ENCODE measurements around the gene ENOX1. TPM values are rescaled to one million over a fixed set of nuclear protein-coding genes. Genes with fewer than 3 reads are reported as not detected.

Gene ENOX1
- total RNA-seq, 3 donors from 2014 or later (not counting 1 experiment from before 2014, with no cell fraction given), result not detected

GRCh38 chr13:43569658-43570057 is 217.1 kb downstream of the ENOX1 start:
- H3K9me3 Mint-ChIP-seq, result no peaks in the 10 kb centered on the region
- peaks cover 0 to 2% of the 10 kb centered on the region in 2 donors for H3K4me1 Mint-ChIP-seq
- Histone ChIP-seq H3K36me3 (ENCODE audit: control insufficient read depth, insufficient read depth, low read length) (no peaks in the 10 kb centered on the region), H3K4me1 (ENCODE audit: control insufficient read depth, insufficient read depth, low read length) (no peaks in the 10 kb centered on the region), H3K27ac (ENCODE audit: low read length) (no peak overlapping the region), H3K9me3 (ENCODE audit: control insufficient read depth, insufficient read depth, low read length) (no peaks in the 10 kb centered on the region), H3K4me3 (ENCODE audit: low read length) (no peak overlapping the region), H3K27me3 (ENCODE audit: control insufficient read depth, insufficient read depth, low read length) (no peaks in the 10 kb centered on the region)
- DNase-seq, result no peak
- 87% methylated on average over 1 of the region's 2 CpGs for WGBS (ENCODE audit: insufficient coverage)
- H3K27me3 Mint-ChIP-seq (ENCODE audit: low read depth in 2 of 2), result peaks cover 0 to 4% of the 10 kb centered on the region in 2 donors
- intact Hi-C loops (cut with micrococcal nuclease), result no loop called here
- TF ChIP-seq CTCF (IDR thresholded peaks at IDR 0.05), result no peak
- H3K27ac Mint-ChIP-seq, result no peak overlapping the region
- no peaks in the 10 kb centered on the region for H3K36me3 Mint-ChIP-seq
- H3K4me3 Mint-ChIP-seq, result no peak overlapping the region
- ATAC-seq, result no peak

- Histone ChIP-seq H3K9me3 (ENCODE audit: control insufficient read depth, insufficient read depth, low read length) (no peaks in the 10 kb centered on the region), H3K4me1 (ENCODE audit: control insufficient read depth, insufficient read depth, low read length) (no peaks in the 10 kb centered on the region), H3K36me3 (ENCODE audit: control insufficient read depth, insufficient read depth, low read length) (no peaks in the 10 kb centered on the region), H3K4me3 (ENCODE audit: low read length) (no peak overlapping the region), H3K27me3 (ENCODE audit: control insufficient read depth, insufficient read depth, low read length) (no peaks in the 10 kb centered on the region), H3K27ac (ENCODE audit: low read length) (no peak overlapping the region)
- no peak for ATAC-seq
- no peak for TF ChIP-seq CTCF (IDR thresholded peaks at IDR 0.05)
- Mint-ChIP-seq H3K4me1 (no peaks in the 10 kb centered on the region), H3K4me3 (no peak overlapping the region), H3K9me3 (no peaks in the 10 kb centered on the region), H3K27me3 (ENCODE audit: low read depth in 2 of 2) (peaks cover 0 to 3% of the 10 kb centered on the region in 2 donors), H3K36me3 (no peaks in the 10 kb centered on the region), H3K27ac (no peak overlapping the region)
- WGBS (ENCODE audit: insufficient coverage), result 100% methylated on average over 1 of the region's 1 CpG
- no peak for DNase-seq
- intact Hi-C loops (cut with micrococcal nuclease), result no loop called here
These were observed 219.2 kb downstream of the ENOX1 start for GRCh38 chr13:43567608-43568007.

GRCh38 chr13:43564952-43565351 is 221.8 kb downstream of the ENOX1 start:
- H3K4me3 ChIP-seq (ENCODE audit: low read length), result no peak overlapping the region
- Mint-ChIP-seq H3K27me3 (ENCODE audit: low read depth in 2 of 2) (peaks cover 0 to 3% of the 10 kb centered on the region in 2 donors), H3K36me3 (no peaks in the 10 kb centered on the region), H3K27ac (no peak overlapping the region), H3K4me3 (no peak overlapping the region), H3K9me3 (no peaks in the 10 kb centered on the region), H3K4me1 (no peaks in the 10 kb centered on the region)
- intact Hi-C loops (cut with micrococcal nuclease), result no loop called here
- DNase-seq (no peak), ATAC-seq (no peak)
- H3K27ac ChIP-seq (ENCODE audit: low read length), result no peak overlapping the region
- H3K36me3 ChIP-seq (ENCODE audit: control insufficient read depth, insufficient read depth, low read length), result no peaks in the 10 kb centered on the region
- H3K9me3 ChIP-seq (ENCODE audit: control insufficient read depth, insufficient read depth, low read length), result no peaks in the 10 kb centered on the region
- TF ChIP-seq CTCF (IDR thresholded peaks at IDR 0.05), result no peak
- no peaks in the 10 kb centered on the region for H3K4me1 ChIP-seq (ENCODE audit: control insufficient read depth, insufficient read depth, low read length)
- 48% methylated on average over 1 of the region's 1 CpG for WGBS (ENCODE audit: insufficient coverage)
- H3K27me3 ChIP-seq (ENCODE audit: control insufficient read depth, insufficient read depth, low read length), result no peaks in the 10 kb centered on the region

GRCh38 chr13:43561081-43561480 is 225.7 kb downstream of the ENOX1 start:
- no peak overlapping the region for H3K27ac Mint-ChIP-seq
- Histone ChIP-seq H3K9me3 (ENCODE audit: control insufficient read depth, insufficient read depth, low read length) (no peaks in the 10 kb centered on the region), H3K4me3 (ENCODE audit: low read length) (no peak overlapping the region), H3K4me1 (ENCODE audit: control insufficient read depth, insufficient read depth, low read length) (no peaks in the 10 kb centered on the region), H3K36me3 (ENCODE audit: control insufficient read depth, insufficient read depth, low read length) (no peaks in the 10 kb centered on the region), H3K27me3 (ENCODE audit: control insufficient read depth, insufficient read depth, low read length) (no peaks in the 10 kb centered on the region), H3K27ac (ENCODE audit: low read length) (no peak overlapping the region)
- no peaks in the 10 kb centered on the region for H3K36me3 Mint-ChIP-seq
- no peak for ATAC-seq
- no peak for DNase-seq
- 93% methylated on average over 4 of the region's 4 CpGs for WGBS (ENCODE audit: insufficient coverage)
- intact Hi-C loops (cut with micrococcal nuclease), result no loop called here
- TF ChIP-seq CTCF (IDR thresholded peaks at IDR 0.05), result no peak
- no peaks in the 10 kb centered on the region for H3K9me3 Mint-ChIP-seq
- no peak overlapping the region for H3K4me3 Mint-ChIP-seq
- peaks cover 0 to 3% of the 10 kb centered on the region in 2 donors for H3K27me3 Mint-ChIP-seq (ENCODE audit: low read depth in 2 of 2)
- no peaks in the 10 kb centered on the region for H3K4me1 Mint-ChIP-seq
